NOMO-1 treated with DMSO at 0.1 percent for 48 hours (cell line): Measurements from ENCODE around the gene STK17A.

Source experiments
- DNase-seq: peaks from one replicate; lab custom pipeline; 2025; ENCODE audit not compliant: unreplicated experiment; lab: John Stamatoyannopoulos, UW

Gene STK17A

DNA sequence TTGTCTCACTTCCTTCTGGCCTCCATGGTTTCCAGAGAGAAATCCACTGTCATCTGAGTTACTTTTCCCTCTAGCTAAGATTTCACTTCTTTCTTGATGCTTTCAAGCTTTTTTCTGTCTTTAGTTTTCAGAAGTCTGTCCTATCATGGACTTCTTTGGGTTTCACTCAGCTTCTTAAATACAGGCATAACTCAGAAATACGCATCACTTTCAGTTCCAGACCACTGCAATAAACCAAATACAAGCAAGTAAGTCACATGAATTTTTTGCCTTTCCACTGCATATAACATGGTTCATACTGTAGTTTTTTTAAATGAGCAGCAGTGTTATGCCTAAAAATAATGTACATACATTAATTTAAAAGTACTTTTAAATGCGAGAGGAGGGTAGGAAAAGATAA, 48.7 kb downstream of the STK17A start:
- no peak for DNase-seq

DNA sequence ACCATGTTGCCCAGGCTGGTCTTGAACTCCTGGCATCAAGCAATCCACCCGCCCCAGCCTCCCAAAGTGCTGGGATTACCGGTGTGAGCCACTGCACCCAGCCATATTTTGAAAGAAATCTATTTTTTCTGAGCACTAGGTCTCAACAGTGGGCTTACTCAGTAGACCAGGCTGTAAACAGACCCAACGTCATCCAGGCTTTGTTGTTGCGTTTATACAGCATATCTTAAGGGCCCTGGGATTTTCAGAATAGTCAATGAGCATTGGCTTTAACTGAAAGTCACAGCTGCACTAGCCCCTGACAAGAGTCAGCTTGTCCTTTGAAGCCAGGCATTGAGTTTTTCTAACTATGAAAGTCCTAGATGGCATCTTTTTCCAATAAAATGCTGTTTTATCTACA, 49.8 kb downstream of the STK17A start:
- no peak for DNase-seq

DNA sequence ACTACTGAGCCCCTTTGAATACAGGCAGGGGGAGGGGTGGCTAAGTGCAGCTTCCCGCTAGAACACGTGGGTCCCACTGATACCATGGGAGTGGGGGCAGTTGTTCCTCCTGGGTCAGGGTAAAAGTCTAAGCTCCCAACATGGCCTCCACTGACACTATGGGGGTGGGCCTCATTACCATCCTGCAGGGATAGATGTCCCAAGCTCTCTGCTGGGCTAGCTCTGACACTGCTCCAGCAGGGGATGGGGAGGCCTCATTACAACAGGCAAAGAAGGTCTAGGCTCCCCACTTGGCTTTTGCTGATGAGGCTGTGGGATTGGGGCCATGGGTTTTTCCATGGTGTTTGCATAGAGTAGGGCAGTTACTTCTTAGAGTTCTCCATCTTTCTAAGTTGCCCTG, 51.5 kb downstream of the STK17A start:
- no peak for DNase-seq

DNA sequence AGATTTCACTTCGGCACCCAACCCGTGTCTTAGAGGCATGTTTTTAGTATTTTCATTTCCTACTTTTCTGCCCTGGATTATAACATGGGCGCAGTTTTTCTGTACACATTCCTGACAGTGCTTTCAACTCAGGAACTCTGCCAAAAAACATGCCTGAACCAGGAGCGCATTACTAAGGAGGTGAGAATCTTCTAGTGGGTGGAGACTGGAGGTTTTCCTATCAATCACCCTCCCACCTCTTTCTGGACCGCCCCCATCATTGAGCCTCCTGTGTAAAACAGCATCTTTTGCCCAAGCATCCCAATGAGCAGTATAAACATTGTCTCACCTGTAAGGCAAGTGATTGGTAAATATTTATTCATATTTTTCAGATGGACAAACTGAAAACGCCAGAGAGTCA, 53.2 kb downstream of the STK17A start:
- no peak for DNase-seq

DNA sequence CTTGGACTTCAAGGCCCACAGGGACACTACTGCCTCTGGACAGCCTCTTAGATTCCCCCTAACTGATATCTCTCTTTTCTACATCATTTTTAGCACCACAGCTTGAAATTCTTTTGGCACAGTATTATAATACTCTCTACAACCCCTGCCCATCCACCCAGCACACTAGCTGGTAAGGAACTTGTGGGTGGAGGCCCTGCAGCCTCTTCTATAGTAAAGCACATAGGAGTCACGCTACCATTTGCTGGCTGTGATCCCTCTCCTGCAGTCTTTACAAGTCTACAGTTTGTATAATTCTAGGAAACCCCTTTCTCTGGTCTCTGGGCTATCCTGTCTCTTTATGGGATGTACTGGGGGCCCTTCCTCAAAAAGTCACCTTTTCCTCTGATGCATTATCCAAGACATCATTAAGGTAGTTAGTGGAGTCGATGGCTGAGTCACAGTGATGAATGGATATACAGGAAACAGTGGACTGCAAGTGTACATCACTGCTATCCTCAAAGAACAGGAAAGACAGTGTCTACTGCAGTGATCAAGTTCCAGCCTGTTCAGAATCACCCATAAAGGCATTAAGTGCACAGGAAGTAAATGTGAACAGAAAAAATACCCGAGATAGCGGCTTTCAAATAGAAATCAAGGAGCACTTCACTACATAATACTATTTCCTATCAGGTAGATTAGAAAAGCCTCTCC, 54.4 kb downstream of the STK17A start:
- no peak for DNase-seq

DNA sequence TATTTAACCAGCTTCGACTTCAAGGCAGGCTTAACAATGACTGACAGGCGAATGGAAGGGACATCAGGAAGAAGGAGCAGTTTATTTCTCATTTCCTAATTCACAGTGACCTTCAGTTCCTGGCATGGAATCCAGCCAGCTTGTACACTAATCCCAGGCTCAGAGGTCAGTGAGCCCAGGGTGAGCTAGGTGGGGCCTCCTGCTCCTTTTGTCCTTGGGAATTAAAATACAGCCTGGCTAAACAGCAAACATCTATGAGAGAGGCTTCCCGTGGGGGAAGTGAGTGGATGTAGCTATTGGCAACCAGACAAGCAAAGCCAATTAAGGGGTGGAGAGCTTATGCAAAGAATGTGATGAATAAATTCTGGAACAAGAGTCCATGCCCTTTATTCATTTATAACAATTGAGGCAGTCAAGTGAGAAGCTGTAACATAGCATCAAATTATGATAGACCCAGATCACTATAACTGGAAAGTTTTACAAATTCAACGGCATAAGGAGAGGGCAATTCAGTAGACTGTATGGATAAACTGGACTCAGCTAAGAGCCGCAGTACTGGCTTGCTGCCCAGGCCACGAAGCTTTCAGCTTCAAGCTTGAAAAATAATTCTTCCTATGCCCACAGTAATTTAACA, 57.1 kb downstream of the STK17A start:
- DNase-seq = no peak

DNA sequence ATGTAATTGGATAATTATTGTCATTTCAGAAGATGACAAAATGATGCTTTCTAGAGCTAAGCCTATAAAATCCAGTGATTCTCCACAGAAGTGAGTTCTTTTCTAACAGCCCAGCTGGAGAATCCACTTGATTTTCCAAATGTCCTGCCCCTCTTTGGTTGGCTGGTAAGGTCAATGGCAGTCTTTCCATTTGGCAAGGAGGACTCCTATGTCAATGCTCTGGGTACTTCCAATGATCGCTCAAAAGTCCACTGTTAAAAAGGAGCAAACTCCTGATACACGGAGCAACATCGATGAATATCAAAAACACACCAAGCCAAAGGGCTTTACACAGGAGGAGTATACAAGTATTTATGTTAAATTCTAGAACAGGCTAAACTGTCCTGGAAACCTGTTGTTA, 57.8 kb downstream of the STK17A start:
- DNase-seq = no peak

DNA sequence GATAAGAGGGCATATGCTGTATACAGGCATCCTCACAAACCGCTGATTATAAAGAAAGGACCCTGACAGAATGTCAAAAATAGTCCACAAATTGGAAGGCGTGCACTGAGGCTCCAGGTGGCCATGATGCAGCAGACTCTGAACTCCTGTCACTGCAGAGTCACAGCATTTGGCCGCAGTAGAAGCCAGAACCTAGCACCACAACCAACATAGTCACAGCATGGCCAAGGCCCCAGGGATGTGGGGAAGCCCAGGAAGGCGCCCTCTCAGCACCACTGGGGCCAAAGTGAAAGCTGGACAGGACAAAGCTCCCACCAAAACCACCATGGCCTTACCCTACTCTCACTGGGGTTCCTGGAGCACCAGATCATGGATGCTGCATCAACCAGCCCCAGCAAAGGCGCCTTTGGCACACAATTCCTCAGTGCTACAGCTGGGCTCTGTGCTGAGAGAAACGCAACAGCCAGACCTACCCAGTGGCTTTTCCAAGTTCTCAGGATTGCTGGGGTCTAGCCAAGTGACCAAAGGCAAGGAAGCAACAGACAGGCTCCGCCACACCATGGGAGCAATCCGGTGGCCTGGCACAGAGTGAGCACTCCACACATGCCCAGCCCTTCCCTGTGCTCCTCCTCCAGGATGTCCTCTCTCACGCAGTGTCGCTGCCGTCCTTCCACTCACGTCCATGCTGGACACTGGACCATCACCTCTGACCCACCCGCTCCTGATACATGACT, 60.2 kb downstream of the STK17A start:
- DNase-seq = no peak

DNA sequence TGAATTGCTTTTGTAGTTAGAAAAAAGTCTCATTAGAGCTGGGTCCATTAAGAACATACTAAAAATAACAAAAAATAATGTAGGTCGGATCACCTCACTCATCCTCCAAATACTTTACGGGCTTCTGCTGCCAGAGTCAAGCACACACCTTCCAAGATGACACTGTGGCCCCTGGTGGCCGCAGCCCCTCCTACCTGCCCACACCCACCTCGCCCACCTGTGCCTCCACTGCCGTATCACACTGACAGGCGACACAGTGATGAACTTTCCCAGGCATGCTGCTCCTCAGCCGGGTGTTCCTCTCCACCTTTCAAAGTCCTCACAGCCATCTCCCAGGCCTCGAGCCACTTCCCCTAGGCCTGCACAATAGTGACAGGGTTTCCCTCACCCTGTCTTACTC, 60.9 kb downstream of the STK17A start:
- DNase-seq = no peak

DNA sequence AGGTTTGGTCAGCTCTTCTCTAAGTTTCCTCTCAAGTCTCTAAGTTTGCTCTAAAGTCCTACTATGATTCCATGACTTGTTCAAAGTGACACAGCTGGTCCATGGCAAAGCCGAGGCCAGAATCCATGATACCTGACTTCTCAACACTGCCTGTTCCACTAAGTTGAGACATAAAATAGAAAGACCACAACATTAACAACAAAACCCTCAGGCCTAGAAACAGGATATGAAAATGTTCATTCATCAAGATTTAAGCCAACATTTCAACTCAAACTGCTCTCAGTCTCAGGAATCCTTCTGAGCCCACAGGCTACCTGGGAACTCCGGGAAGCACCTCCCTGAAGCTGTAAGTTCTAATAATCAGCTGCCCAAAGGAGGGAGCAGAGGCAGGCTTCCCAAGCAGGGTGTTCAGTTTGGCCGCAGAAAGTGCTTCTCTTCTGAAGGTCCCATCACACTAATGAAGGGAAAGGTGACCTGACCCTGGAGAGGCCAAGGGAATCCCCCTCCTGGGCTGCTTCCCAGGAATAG, 62.9 kb downstream of the STK17A start:
- DNase-seq = no peak

DNA sequence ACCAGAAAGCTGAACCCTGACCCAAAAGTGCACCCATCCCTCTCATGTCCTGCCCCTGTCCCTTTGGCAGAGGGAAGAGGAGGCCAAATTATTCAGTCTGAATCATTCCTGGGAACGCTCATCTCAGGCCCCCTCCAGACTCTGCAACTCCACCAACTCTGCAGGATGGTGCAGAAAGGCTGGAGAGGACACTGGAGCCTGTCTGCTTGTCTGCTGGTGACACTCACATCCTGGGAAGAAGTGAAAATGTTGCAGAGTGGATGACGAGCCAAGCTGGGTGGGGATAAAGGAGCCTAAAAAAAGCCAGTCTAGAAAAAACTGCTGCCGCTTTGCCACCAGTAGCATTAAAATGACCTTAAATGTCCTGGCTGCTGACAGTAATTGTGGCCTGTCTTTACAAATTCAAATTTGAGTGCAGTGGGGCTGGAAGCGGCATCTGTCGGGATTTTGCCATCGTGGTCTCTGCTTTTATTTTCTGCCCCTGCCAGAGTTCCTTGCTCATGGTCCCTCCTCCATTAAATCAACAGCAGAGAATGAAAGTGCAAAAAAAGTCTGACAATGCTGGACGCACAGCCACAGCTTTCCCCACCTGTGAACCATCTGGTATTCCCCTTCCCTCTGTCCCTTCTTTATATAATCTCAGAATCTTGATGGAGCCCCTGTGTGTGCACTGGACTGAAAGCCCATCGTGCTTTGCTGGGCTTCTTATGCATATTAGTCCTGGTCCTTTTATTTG, 63.9 kb downstream of the STK17A start:
- DNase-seq = no peak

DNA sequence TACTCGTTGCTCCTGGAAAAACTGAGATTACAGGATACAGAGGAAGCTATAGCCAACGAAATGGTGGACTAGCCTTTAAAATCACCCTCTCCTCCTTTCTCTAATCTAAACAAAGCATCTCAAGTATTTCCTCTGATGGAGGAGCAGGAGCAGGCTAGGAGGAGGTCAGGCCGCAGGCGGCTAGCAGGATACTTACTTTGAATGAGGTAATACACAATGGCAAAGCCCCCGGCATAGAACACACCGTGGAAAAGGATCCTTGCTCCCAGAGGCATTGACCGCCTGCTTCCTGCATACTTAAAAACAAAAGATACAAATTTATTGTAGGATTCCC, 64.4 kb downstream of the STK17A start:
- DNase-seq = no peak

DNA sequence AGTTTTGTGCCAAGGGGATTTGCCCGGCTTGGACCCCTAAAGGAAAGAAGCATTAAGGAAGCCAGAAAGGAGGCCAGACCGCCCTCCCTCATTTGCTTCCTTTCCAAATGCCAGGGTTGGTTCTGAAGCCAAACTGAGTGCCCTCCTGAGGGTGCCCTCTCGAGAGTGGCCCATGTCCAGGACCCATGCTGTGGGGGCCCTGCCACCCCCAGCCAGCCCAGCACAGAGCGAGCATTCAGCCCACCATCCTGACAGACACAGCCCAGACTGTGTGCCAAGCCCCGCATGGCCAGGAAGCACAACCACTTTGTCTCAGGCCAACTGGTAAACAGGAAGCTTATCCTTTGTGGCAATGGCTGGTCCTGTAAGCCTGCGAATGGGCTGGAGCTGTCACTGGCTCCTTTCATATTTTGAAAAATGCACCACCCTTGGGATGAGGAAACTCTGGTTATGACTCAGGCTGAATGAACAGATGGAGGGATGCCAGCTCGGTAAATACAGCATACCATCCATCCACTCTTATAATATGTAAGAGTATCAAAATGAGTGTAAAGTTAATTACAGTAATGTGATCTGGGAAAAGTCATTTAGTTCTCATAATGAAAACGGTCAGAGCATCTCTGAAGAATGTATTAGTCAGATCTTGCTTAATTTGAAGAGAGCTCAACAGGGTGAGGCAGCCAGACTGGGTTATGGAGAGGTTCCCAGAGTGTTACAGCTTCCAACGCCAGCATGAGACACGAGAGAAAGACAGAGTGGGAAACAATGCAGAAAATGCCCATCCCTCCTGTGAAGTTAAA, 65.0 kb downstream of the STK17A start:
- peak; percentile 27 for DNase-seq

DNA sequence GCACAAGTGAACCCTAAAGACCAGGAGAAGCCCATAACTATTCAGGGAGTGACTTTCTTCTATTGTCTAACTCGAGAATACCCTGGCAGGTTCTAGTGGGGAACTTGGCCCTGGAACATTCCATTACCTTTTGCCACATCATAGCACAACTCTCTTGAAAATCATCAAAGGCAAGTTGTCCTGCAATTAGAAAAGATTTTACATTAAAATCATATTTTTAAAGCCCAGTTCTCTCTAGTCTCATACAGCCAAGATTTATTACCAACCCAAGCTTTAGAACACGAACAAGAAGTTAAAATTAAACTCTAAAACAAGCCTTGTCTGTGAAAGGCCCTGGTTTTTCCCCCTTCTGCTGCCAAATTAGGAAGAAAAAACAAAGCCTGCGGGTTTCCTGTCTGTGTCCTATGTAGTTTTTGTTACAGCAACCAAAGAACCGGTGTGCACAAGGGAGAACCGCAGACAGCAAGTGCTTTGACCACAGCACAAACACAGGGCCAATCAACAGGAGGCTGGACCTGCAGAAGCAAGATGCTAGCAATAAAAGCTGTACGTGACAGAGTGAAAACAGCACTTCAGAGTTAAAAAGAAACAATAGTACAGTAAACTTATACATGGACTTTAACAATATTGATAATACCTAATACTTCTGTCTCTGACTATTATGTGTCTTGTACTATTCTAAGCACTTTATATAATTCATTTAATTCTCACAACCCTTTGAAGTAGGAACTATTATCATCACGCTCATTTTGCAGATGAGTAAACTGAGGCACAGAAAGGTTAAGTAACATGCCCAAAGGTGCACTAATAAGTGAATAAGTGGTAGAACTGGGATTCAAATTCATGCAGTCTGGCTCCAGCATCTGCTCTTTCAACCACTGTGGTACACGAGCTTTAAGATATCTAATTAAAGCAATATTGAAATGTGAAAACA, 65.8 kb downstream of the STK17A start:
- DNase-seq = peak; percentile 72

DNA sequence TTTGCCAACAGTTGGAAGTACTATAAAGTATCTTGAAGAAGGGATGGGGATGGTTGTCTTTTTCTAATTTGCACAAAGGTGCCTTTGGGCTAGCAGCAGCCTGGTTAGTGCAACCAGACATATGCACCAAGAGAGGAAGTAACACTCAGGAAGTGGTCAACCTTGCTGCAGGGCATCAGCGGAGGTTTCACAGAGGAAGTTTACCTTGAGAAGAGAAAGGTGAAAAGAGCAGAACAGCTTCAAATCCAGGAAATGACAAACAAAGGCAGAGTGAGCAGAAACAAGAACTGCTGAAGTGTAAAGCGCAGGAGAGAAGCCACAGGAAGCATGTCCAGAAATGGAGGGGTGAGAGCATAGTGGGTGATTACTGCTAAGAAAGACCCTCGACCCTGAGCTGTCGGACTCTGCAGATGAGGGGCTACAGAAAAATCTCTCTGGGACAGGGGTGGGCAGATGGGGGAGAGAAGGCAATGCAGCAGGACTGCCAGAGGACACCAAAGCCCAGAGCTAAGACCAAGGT, 66.9 kb downstream of the STK17A start:
- peak; percentile 90 for DNase-seq

DNA sequence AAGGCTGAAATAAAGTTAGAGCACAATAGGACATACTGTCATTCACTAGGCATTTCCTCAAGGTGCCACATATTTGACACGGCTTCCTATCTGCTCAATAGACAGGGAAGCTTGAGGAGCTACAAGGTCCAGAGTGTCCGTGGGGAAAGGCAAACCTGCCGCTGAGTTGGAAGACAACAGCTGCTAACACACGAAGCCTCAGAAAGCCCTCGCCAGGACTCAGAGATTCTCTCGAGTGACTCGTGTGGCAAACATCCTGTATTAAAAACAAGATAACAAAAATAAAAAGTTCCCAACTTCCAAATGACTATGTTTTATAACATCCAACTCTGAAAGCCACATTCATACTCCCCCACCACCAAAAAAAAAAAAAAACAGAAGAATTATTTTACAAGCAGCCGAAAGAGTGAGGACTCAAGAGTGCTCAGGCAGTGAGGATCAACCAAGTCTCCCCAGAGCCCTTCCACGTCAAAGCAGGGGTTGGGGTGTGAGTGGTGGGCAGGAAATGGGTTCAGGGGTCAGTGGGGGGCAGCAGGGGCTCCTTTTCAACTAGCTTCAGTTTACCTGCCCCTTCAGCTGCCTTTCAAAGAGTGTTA, 67.6 kb downstream of the STK17A start:
- DNase-seq = no peak

DNA sequence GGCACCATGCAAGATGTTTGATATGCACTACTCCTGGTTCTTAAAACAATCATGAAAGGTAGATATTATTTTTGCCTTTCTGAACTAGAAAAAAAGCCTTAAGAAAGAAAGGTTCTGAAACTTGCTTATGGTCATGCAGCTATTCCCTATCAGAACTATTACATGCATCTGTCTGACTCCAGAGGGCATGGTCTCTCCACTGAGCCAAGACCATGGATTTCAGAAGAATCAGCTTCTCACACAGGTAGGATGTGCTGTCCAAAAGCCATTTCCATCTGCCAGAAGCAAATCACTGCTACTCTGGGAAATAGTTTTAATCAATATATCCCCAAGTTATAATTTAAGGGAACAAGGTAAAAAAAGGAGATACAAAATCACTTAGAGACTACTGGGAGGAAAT, 69.5 kb downstream of the STK17A start:
- no peak for DNase-seq

DNA sequence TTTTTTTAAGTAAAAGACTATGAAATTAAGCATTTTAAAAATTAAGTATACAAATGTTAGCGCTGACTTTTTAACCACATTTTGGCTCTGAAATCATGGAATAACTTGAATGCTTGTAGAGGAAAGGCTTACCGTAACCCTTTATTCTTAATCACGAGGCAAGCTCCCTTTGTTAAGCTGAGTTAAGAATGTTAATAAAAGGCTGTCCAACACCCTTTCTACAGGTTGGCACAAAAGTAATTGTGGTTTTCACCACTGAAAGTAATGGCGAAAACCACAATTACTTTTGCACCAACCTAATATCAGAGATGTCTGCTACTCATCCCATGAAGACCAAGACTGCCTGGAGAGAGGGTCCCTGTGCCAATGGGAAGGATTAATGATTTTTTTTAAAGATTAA, 70.6 kb downstream of the STK17A start:
- DNase-seq = no peak

DNA sequence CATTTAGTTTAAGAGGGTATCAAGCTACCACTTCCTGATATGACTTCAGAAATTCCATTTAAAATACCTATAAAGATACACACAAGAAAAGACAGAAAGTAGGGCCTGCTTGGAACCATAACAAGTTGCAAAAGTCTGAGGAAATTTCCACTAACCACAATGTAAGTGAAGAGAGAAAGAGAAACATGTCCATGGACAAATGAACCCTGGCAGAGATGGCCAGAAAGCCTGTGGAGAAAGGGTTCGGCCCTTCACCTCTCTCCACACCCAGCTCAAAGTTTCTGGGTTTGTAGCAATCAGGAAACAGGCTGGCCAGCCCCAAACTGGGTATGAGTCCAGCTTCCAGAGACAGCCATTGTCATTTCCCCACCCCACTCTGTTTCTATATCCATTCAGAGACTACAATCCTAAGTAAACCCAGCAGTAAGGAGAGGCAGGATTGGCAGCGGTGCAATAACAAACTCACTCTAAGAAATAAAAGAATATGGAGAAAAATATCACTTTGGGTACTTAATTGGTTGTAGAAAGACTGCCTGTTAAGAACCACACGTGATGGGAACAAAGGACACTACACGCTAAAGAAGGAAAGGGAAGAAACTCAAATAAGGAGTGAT, 71.1 kb downstream of the STK17A start:
- no peak for DNase-seq
